DMS53 treated with DMSO at 0.1 percent for 48 hours (cell line): ENCODE measurements around the gene KCNT2.
"Not testable (repeated sequence)": the region's sequence is repeated elsewhere in the genome, so short reads cannot be mapped to it uniquely, and the experiment has no call there.

Experiments used
- DNase-seq: peaks from one replicate; lab custom pipeline; 2025; ENCODE audit not compliant: unreplicated experiment; lab: John Stamatoyannopoulos, UW

KCNT2 gene

DNA sequence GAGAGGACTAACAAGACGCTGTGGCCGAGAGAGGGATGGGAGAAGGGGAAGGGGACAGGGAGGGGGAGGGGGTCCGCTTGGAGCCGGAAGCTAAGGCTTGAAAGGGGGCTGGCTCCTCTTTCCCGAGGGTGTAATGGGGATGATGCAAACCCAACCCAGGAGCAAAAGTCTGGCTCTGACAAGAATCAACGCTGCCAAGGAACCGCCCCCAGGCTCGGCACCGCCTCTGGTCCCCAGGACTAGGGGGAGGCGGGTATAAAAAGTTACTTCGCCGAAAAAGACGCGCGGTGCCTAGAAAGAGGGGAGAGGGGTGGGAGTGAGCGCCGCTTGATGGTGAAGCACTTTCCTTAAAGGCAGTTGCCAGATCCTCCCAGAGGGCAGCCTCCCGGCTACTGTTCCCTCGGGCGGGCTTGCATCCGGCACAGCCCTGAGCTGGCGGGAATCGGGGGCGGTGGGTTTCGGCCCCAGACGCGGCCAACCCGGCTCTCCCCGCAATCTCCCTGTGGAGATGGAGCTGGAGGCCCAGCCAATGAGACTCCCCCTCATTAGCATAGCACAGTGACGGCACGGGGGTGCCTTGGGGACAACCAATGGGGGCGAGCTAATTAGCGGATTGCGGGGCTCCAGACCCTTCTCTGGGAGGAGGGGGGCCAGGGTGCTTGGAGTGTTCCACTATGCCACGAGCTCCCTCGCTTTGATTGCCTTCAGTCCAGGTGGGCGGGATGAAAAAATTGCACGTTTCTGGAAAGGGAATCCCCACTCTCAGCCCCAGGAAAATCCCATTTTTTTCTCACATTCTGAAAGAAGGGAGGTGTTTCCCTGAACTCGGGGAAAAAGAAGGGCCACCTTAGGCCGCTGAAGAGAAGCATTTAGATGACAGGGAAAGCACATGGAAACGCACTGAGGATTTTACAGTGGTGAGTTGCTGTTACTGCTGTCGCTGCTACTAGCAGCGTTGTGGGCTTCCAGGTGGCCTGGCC lies at the start of gene KCNT2:
Gene KCNT2, minus strand, starts transcription at position 51 of the 980 bp plus-strand sequence. CDS start 131 bp downstream, outside the sequence.
- DNase-seq = peak; percentile 66

DNA sequence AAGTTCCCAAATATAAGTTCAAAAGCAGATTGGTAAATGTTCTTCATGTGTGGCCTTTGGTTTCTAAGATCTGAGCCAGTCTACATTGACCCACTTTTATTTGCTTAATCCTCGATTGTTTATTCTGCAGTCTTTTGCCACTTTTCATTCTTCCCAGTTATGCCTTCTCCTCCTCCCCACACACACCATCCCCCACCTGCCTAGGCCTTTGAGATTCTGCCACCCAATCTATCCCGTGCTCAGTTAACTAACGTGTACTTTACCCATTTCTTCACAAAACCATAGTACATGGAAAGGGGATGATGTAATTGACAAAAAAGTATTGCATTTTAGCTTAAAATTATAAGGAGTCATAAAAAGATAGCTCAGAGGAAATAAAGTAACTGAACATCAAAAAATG lies 47.3 kb upstream of the KCNT2 start:
- no peak for DNase-seq

DNA sequence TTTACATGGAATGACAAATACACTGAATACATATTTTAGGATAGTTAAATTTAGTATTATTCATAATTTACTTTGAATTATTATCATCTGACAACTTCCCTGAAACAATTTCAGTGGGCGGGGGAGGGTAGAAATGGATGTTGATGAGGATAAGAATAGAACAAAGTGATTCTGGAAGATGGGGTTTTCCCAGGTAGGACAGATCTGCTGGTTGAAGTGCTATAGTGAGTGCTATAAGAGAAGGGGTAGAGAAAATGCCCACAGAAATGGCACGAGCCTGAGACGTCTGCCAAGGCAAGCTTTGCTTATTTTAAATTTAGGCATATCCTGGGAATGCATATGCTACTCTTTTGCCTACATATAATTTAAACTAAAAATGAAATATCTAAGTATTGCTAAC lies 46.8 kb upstream of the KCNT2 start:
- DNase-seq = no peak

DNA sequence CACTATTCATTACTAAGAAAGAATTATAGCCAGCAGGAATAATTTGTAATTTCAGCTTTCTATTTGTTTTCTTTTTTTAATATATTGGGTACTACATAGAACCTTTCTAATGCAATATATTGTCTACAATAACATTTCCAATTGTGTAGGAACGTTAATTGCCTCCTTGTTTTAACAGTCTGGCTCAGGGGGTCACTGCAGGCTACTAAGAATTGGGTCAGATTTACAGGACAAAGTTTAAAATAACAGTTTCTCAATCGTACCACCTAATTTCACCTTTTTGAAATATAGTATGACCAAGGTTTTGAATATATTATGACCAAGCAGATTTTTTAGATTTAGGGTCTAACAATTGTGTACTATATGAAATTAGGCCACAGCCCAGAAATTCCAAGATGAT lies 46.0 kb upstream of the KCNT2 start:
- no peak for DNase-seq

- no peak for DNase-seq
Measured at GRCh38 chr1:196651637-196652215, 43.5 kb upstream of the KCNT2 start, which contains the start of gene CFH. Gene CFH (plus strand): TSS chr1:196652043. CDS start chr1:196652118, 75 bp downstream.

DNA sequence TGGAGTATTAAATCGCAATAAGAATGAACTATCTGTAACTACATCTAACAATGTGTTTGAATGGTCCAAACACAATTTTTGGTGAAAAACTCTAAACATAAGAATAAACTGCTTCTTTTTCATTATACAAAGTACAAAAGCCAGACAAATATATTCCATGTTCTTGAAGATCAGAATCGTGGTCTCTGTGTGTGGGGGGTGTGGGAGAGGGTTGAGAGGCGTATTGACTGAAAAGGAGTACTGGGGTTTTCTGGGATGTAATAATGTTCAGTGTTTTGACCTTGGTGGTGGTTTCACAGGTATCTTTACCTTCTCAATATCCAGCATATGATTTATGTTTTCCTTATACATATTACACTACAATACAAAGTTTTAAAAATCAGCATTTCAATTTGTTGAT lies 42.8 kb upstream of the KCNT2 start:
- DNase-seq = no peak

DNA sequence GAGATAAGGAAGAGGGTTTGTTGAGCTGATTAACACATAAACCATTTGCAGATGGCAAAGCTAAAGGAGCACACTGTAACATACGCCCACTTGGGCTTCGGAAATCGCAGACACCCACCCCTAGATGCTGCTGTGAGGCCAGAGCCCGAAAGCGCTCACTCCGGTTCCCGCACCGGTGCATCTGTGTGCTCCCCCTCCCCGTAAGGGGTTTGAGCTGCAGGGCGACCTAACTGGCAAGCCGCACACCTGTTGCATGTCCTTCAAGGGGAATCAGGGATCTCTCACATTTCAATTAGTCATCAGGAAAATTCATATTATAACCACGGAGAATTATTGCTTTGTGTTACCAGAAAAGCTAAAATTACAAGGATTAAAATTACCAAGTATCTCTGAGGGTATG lies 42.2 kb upstream of the KCNT2 start:
- no peak for DNase-seq

DNA sequence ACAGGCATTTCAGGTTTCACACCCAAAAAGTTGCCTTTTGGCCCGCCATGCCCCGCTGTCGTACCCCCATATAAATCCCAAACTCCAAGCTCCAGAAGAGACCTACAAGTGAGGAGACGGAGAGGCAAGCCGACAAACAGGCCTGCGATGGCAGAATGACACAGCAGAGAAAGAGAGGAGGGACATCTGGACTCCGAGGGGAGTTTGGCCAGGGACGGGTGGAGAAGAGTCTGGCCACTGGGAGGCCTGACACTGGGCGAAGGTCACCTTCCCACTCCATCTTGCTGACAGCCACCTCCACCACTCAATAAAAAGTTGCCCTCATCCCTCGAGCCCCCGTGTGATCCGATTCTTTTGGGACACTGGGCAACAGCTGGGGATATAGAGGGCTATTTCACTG lies 41.8 kb upstream of the KCNT2 start:
- DNase-seq = no peak

GRCh38 chr1:196640976-196641375 lies 32.7 kb upstream of the KCNT2 start:
- DNase-seq = no peak

- not testable (repeated sequence) for DNase-seq
Measured at GRCh38 chr1:196639291-196639690, 31.1 kb upstream of the KCNT2 start.

- no peak for DNase-seq
Measured at GRCh38 chr1:196638466-196638865, 30.2 kb upstream of the KCNT2 start.

- DNase-seq = no peak
Measured at GRCh38 chr1:196637606-196638005, 29.4 kb upstream of the KCNT2 start.

- no peak for DNase-seq
Measured at GRCh38 chr1:196628838-196629237, 20.6 kb upstream of the KCNT2 start.

DNA sequence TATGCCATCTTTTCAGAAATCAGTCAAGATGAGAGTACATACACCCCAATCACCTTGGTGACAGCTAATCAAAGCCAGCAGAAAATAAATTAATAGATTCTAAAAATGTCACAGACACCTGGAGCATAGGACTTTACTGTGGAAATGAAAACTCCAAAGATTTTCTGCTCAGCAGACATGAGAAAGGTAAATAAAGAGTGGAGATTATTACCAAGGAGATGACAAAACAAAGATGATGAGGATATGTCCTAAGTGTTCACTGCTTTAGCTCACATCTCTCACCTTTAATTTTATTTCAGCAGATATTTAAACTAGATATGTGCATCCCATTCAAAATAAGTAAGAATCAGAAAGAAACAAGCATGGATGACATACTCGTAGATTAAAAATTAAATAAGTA lies 14.8 kb upstream of the KCNT2 start:
- no peak for DNase-seq

GRCh38 chr1:196619721-196620120 lies 11.5 kb upstream of the KCNT2 start:
- no peak for DNase-seq

DNA sequence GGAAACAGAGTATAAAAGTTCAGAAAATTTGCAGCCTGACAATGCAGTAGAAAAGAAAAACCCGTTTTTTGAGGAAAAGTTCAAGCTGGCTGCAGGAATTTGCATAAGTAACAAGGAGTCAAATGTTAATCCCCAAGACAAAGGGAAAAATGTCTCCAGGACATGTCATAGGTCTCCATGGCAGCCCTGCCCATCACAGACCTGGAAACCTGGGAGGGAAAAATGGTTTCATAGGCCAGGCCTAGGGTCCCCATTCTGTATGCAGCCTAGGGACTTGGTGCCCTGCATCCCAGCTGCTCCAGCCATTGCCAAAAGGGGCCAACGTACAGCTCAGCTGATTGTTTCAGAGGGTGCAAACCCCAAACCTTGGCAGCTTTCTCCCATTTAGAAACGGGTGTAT lies 3.6 kb upstream of the KCNT2 start:
- no peak for DNase-seq

- DNase-seq = no peak
Measured at GRCh38 chr1:196609370-196609737, 1.1 kb upstream of the KCNT2 start.

GRCh38 chr1:196607981-196608380 lies 259 bp downstream of the KCNT2 start:
- DNase-seq = peak; percentile 18

- DNase-seq = no peak
Measured at GRCh38 chr1:196603651-196604050, 4.6 kb downstream of the KCNT2 start.

DNA sequence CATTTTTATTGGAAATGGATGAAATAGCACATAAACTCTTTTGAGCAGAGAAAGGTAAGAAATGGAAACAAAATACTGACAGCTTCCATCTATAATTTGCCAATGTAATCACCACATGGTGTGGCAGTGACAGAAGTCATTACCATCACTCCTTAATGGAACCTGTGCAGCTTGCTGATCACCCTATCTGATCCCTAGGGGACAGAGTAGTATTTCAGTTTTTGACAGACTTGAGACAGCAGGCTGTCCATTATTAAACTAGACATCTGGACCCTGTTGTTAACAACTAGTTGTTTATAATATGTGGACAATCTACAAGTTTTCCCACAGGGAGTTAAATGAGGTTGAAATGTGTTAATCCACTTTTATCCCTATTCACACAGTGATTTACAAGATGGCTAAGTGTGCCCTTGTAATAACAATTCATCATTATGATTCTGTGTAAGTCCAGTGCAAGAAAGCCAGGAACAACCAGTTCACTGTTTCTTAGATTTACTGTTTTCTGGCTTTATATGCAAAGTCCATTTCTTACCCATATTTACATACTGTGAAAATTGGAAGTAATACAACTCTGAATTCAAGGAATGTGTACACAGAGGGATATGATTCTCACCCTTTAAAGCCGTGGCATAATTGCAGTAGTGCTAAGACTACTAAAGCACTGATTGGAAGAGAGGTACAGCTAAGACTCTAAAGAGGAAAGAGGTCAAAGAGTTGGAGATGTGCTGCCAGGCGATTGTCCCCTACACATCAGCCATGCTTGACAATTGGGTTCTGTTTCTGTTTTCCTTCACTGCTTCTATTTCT lies 9.1 kb downstream of the KCNT2 start:
- DNase-seq = no peak

- no peak for DNase-seq
Measured at GRCh38 chr1:196594700-196595099, 13.5 kb downstream of the KCNT2 start.

- no peak for DNase-seq
Measured at GRCh38 chr1:196593955-196594354, 14.3 kb downstream of the KCNT2 start.
